Brain pericyte (primary cell): Measurements from ENCODE around the gene DOP1A.
"Not testable (repeated sequence)": the region's sequence is repeated elsewhere in the genome, so short reads cannot be mapped to it uniquely, and the experiment has no call there.

Experiments used
- DNase-seq: peaks from one replicate; pipeline ENCODE4 v3.0.0-alpha.2; 2012; ENCODE audit warnings: low read depth, low spot score

The DOP1A gene

GRCh38 chr6:83151114-83151513 lies 83.6 kb downstream of the DOP1A start:
- no peak for DNase-seq

- DNase-seq, result no peak
These were observed 85.4 kb downstream of the DOP1A start for GRCh38 chr6:83152913-83153312.

GRCh38 chr6:83153883-83154521 lies 86.5 kb downstream of the DOP1A start:
- DNase-seq, result no peak

GRCh38 chr6:83155794-83156193 lies 88.3 kb downstream of the DOP1A start:
- DNase-seq, result no peak

GRCh38 chr6:83160167-83160566 lies 92.7 kb downstream of the DOP1A start:
- DNase-seq, result no peak

- DNase-seq, result no peak
These were observed 100.3 kb downstream of the DOP1A start for GRCh38 chr6:83167726-83168278.

- no peak for DNase-seq
These were observed 101.1 kb downstream of the DOP1A start for GRCh38 chr6:83168556-83168955.

- DNase-seq, result no peak
These were observed 101.6 kb downstream of the DOP1A start for GRCh38 chr6:83169106-83169505.

GRCh38 chr6:83169511-83169910 lies 102.0 kb downstream of the DOP1A start:
- no peak for DNase-seq

GRCh38 chr6:83176246-83176645 lies 108.8 kb downstream of the DOP1A start:
- DNase-seq, result no peak

- DNase-seq, result no peak
These were observed 113.0 kb downstream of the DOP1A start for GRCh38 chr6:83180426-83180950.

- DNase-seq, result no peak
These were observed 114.6 kb downstream of the DOP1A start for GRCh38 chr6:83182114-83182513.

- no peak for DNase-seq
These were observed 115.8 kb downstream of the DOP1A start for GRCh38 chr6:83183082-83183828.

- no peak for DNase-seq
These were observed 117.6 kb downstream of the DOP1A start for GRCh38 chr6:83185096-83185495.

GRCh38 chr6:83188501-83188900 lies 121.0 kb downstream of the DOP1A start:
- no peak for DNase-seq

- DNase-seq, result no peak
These were observed 123.2 kb downstream of the DOP1A start for GRCh38 chr6:83190626-83191025.

GRCh38 chr6:83191974-83192373 lies 124.5 kb downstream of the DOP1A start:
- not testable (repeated sequence) for DNase-seq

- DNase-seq, result no peak
These were observed 125.0 kb downstream of the DOP1A start for GRCh38 chr6:83192456-83192855.

- peak; percentile 55 for DNase-seq
These were observed 125.6 kb downstream of the DOP1A start, which contains the start of the genes PGM3 and RWDD2A for GRCh38 chr6:83192871-83193746. TSS of gene PGM3 (minus strand) at chr6:83193265. CDS start at chr6:83191012, 2,253 bp downstream. TSS of gene RWDD2A (plus strand) at chr6:83193357. CDS start at chr6:83194452, 1,095 bp downstream.

GRCh38 chr6:83193747-83194566 lies 126.5 kb downstream of the DOP1A start:
- no peak for DNase-seq
